Psoas muscle (tissue), 8 donors: Measurements from ENCODE around the gene TAF4. TPM values are rescaled to one million over a fixed set of nuclear protein-coding genes. Genes with fewer than 3 reads are reported as not detected.

Source experiments
- ATAC-seq, 4 donors: fragments of 200-7000 bp; cut with Tn5 transposase; one replicate each; pipeline ENCODE4 v1.9.1; 2020; ENCODE audit warnings: moderate library complexity in 3 of 4, mild to moderate bottlenecking in 2 of 4
- DNase-seq, 2 donors: peaks; one replicate each; pipeline ENCODE4 v3.0.0-alpha.2; 2020
- H3K27ac ChIP-seq: fragments of 200-600 bp; one replicate; pipeline ENCODE4 v1.8.0; 2022
- H3K27me3 ChIP-seq, 3 donors: fragments of 200-600 bp in 1 of 3; one replicate each; pipeline versions ENCODE4 v1.6.1 to v1.8.0; 2013 to 2022; ENCODE audit warnings: low read length in 2 of 3, mild to moderate bottlenecking in 2 of 3, moderate library complexity in 1 of 3; ENCODE audit not compliant: insufficient read depth in 3 of 3
- H3K36me3 ChIP-seq, 2 donors: fragments of 200-600 bp in 1 of 2; one replicate each; pipeline versions ENCODE4 v1.6.1 to v1.8.0; 2013 to 2022; ENCODE audit warnings: low read depth in 1 of 2, mild to moderate bottlenecking in 1 of 2, moderate library complexity in 1 of 2; ENCODE audit not compliant: insufficient read depth in 1 of 2
- H3K4me1 ChIP-seq: fragments of 200-600 bp; one replicate; pipeline ENCODE4 v1.8.0; 2022
- H3K4me3 ChIP-seq: fragments of 200-600 bp; one replicate; pipeline ENCODE4 v1.8.0; 2022; ENCODE audit warnings: mild to moderate bottlenecking
- H3K9me3 ChIP-seq: fragments of 200-600 bp; one replicate; pipeline ENCODE4 v1.8.0; 2022
- CTCF ChIP-seq: fragments of 200-600 bp; IDR thresholded peaks from one replicate; pipeline ENCODE4 v1.8.0; 2022; ENCODE audit warnings: antibody characterized with exemption
- WGBS, 3 donors: extraction: QIAGEN DNeasy Blood & Tissue Kit; methylation state at CpG; one replicate each; pipeline versions ENCODE4 v1.1.6 to v1.1.7; 2013; 5-methylcytosine and 5-hydroxymethylcytosine counted together
- intact Hi-C, 2 donors: fragments of 100-400 bp; cut with DNase I; formaldehyde crosslinking; loops; one replicate each; pipeline versions ENCODE4 v1.11.0 to v1.14.2; 2022
- polyA plus RNA-seq, 3 donors: library from polyadenylated mRNA; stranded (reverse); fragments of 200-250 nt; gene quantifications; one replicate each; pipeline ENCODE4 v1.2.3, GENCODE V29; 2013
- total RNA-seq, 4 donors: library from RNA; stranded (reverse); fragmentation: NEBNext Ultra II Directional in 2 of 4; extraction: Animal tissue kit (Norgen Biotek cat#: 25700) in 2 of 4; gene quantifications; one replicate each; pipeline versions ENCODE4 v1.2.1 to v1.2.4, GENCODE V29; 2021 to 2023
- donor health status: healthy with polysubstance abuse.
- donor health status: DM: no; HTN: no; CAD: no; lungs with moderate emphysema.
- donor health status: Bipolar disorder and iron deficiency.
- donor health status: healthy.
- donor health status: DM: yes; HTN: yes; CAD: no.
- donor health status: DM: no; HTN: no; CAD: no.
- donor health status: DM: no; HTN: no; CAD: no.
- donor health status: DM: yes; HTN: yes; CAD: no.

TAF4 gene
- total and polyA plus RNA-seq, 7 donors, result 2.8 to 17.7 (median 10.7) TPM

DNA sequence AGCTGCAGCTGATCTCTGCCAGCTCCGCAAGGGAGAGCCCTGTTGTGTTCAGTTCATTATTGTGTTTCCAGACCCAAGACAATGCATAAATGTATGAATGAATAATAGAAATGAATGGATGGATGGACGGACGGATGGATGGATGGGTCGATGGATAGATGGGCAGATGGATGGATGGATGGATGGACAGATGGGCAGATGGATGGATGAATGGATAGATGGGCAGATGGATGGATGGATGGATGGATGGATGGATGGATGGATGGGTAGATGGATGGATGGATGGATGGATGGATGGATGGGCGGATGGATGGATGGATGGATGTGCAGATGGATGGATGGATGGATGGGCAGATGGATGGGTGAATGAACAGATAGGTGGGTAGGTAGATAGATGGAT is 39.9 kb upstream of the TAF4 start:
- Histone ChIP-seq H3K4me1 (no peaks in the 10 kb centered on the region), H3K27ac (no peak overlapping the region), H3K27me3 (peaks cover 0 to 7% (median 0%) of the 10 kb centered on the region in 3 donors), H3K9me3 (peaks cover 40% of the 10 kb centered on the region), H3K4me3 (no peak overlapping the region), H3K36me3 (no peaks in the 10 kb centered on the region)
- ATAC-seq, result no peak
- no peak for DNase-seq
- intact Hi-C loops, result no loop called here
- no peak for TF ChIP-seq CTCF
- 90 to 94% (median 93%) methylated on average over 5 of the region's 5 CpGs for WGBS, 3 donors

DNA sequence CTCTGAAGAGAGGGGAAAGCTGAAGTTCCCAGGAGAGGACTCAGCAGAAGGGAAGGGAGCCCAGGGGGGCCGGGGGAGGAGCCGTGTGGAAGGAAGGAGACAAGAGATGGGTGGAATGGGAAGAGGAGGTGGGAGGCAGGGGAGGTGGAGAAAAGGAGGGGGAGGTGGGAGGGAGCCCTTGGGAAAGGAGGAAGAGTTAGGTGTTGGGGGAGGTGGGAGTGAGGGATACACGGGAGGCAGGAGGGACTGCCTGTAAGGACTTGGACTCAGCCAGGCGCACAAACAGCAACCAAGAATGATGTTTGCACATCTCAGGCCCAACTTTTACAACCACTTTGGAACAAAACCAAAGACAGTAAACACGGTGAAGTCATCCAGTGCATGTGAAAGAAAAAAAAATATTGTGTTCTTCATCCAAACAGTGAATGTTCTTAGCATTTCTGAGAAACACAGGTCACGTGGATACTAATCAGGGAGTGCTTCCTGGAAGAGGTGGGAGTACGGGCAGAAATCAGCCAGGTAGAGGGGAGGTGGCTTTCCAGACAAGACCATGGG is 39.2 kb upstream of the TAF4 start:
- Histone ChIP-seq H3K4me1 (no peaks in the 10 kb centered on the region), H3K27ac (no peak overlapping the region), H3K4me3 (no peak overlapping the region), H3K27me3 (peaks cover 0 to 7% (median 0%) of the 10 kb centered on the region in 3 donors), H3K9me3 (peaks cover 35% of the 10 kb centered on the region), H3K36me3 (no peaks in the 10 kb centered on the region)
- 35 to 46% (median 39%) methylated on average over 7 of the region's 7 CpGs for WGBS, 3 donors
- ATAC-seq, result no peak
- intact Hi-C loops, result no loop called here
- no peak for TF ChIP-seq CTCF
- no peak for DNase-seq

GRCh38 chr20:62104234-62104789 is 38.6 kb upstream of the TAF4 start:
- no peak for DNase-seq
- 36 to 50% (median 39%) methylated on average over 15 of the region's 15 CpGs for WGBS, 3 donors

DNA sequence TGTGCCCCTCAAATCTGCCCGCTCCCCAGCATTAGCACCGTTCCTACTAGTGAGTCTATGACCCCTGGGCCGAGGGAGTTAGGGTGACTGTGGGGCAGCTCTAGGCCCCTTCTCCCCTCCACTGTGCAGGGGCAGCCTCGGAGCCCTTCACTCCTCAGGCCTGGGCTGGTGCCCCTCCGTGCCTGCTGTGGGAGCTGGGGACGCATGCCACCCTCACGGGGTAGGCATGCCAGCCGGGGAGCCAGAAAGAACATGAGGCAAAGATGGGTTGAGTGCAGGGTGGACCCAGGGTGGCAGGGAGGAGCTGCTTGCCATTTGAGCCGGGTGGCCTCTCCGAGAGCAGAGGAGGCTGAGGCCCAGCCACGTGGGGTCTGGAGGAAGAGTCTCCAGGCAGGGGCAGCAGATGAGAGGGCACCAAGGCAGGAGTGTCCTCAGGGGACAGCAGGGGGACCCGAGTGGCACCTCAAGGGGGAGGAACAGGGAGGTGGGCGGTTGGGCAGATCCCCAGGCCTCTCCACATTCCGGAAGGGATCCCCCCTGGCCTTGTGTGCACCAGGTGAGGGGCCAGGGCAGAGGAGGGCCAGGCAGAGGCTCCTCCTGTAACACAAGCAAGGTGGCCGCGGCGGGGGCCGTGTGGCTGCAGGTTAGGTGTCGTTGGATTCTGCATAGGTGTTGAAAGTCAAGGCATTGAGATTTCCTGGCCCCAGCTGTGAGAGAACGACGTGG is 38.0 kb upstream of the TAF4 start:
- H3K4me3 ChIP-seq, result no peak overlapping the region
- H3K27ac ChIP-seq, result no peak overlapping the region
- intact Hi-C loops, result no loop called here
- TF ChIP-seq CTCF, result no peak
- 66 to 78% (median 68%) methylated on average over 21 of the region's 21 CpGs for WGBS, 3 donors
- H3K36me3 ChIP-seq, result no peaks in the 10 kb centered on the region
- H3K9me3 ChIP-seq, result peaks cover 23% of the 10 kb centered on the region
- DNase-seq (no peak), ATAC-seq (no peak)
- no peaks in the 10 kb centered on the region for H3K4me1 ChIP-seq
- peaks cover 0 to 7% (median 0%) of the 10 kb centered on the region in 3 donors for H3K27me3 ChIP-seq

More at GRCh38 chr20:62104234-62104789, 38.6 kb upstream of the TAF4 start:
- ATAC-seq, result no peak
- Histone ChIP-seq H3K27me3 (peaks cover 0 to 7% (median 0%) of the 10 kb centered on the region in 3 donors), H3K9me3 (peaks cover 30% of the 10 kb centered on the region), H3K36me3 (no peaks in the 10 kb centered on the region), H3K4me3 (no peak overlapping the region), H3K4me1 (no peaks in the 10 kb centered on the region), H3K27ac (no peak overlapping the region)
- TF ChIP-seq CTCF, result no peak
- intact Hi-C loops, result no loop called here
